Nephron (organoid): Measurements from ENCODE around the gene TAF4B.

Source experiments
- H3K27ac Mint-ChIP-seq, 3 experiments: 2 replicates each; pipeline ENCODE4 v1.8.0; 2020; ENCODE audit warnings: mixed read lengths in 3 of 3, mild to moderate bottlenecking in 2 of 3, moderate library complexity in 1 of 3
- H3K27me3 Mint-ChIP-seq: 2 replicates; pipeline ENCODE4 v1.8.0; 2021; ENCODE audit warnings: low read depth, mild to moderate bottlenecking, moderate library complexity, mixed read lengths
- H3K36me3 Mint-ChIP-seq: 2 replicates; pipeline ENCODE4 v1.8.0; 2020; ENCODE audit warnings: low read depth, mixed read lengths
- H3K4me1 Mint-ChIP-seq: 2 replicates; pipeline ENCODE4 v1.8.0; 2020; ENCODE audit warnings: mixed read lengths
- H3K4me3 Mint-ChIP-seq, 3 experiments: 2 replicates each; pipeline ENCODE4 v1.8.0; 2020; ENCODE audit warnings: mild to moderate bottlenecking in 3 of 3, mixed read lengths in 3 of 3, moderate library complexity in 2 of 3
- H3K9me3 Mint-ChIP-seq: 2 replicates; pipeline ENCODE4 v1.8.0; 2020; ENCODE audit warnings: mixed read lengths
- TF ChIP-seq, protein P1 (sequence below), 3 experiments: fragments of 200-600 bp; sonication (generic); IDR thresholded peaks; one replicate each; pipeline ENCODE4 v1.5.0; 2021; ENCODE audit warnings: antibody characterized with exemption in 3 of 3; ENCODE audit not compliant: unreplicated experiment in 3 of 3

The TAF4B gene

DNA sequence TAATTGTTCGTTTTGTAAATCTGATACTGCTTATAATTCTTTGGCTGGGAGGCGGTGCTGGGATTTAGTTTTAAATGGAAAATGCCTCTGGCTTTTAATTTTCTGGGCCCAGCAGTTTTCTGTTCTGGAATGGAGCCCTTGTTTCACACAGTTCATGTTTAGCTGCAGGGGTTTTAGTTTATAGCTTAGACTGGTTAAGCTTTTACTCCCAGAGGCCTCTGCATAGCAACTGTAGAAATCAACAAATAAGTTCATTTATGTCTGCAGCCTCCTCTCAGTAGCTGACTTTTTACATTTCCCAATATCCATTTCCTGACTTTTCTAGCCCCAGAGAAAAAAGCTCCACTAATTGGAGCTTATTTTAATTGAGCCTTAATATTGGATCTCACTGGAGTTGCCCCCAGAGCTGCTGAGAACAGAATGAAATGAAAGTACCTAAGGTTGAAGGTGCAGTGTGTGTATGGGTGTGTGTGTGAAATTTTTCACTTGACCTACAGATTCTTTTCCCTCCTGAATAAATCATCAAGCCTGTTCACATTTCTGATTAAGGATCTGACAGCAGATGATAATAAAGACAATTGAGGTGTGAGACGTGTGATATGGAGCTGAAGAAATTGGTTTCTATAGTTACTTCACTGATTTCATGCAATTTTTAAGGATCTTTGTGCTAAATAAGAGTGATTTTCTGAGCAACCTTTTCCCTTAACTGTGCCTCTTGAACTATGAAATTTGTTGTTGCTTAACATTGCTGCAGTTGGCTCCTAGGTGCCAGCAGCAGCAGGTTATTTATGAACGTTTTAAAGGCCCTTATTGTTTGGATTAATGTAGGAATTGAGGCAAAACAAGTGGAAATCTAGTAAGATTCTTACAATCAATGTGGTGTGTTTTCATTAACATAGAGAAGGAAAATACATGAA is 109.6 kb downstream of the TAF4B start:
- H3K27ac Mint-ChIP-seq: peak overlapping the region; percentile 87 to 95 (median 88)
- no peak overlapping the region for H3K4me3 Mint-ChIP-seq
- peaks cover 28% of the 10 kb centered on the region for H3K4me1 Mint-ChIP-seq
- H3K9me3 Mint-ChIP-seq: no peaks in the 10 kb centered on the region
- H3K27me3 Mint-ChIP-seq: no peaks in the 10 kb centered on the region
- TF ChIP-seq, protein P1, sequence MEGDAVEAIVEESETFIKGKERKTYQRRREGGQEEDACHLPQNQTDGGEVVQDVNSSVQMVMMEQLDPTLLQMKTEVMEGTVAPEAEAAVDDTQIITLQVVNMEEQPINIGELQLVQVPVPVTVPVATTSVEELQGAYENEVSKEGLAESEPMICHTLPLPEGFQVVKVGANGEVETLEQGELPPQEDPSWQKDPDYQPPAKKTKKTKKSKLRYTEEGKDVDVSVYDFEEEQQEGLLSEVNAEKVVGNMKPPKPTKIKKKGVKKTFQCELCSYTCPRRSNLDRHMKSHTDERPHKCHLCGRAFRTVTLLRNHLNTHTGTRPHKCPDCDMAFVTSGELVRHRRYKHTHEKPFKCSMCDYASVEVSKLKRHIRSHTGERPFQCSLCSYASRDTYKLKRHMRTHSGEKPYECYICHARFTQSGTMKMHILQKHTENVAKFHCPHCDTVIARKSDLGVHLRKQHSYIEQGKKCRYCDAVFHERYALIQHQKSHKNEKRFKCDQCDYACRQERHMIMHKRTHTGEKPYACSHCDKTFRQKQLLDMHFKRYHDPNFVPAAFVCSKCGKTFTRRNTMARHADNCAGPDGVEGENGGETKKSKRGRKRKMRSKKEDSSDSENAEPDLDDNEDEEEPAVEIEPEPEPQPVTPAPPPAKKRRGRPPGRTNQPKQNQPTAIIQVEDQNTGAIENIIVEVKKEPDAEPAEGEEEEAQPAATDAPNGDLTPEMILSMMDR (IDR thresholded peaks at IDR 0.05; ENCODE audit: unreplicated experiment in 3 of 3): no peak
- no peaks in the 10 kb centered on the region for H3K36me3 Mint-ChIP-seq

DNA sequence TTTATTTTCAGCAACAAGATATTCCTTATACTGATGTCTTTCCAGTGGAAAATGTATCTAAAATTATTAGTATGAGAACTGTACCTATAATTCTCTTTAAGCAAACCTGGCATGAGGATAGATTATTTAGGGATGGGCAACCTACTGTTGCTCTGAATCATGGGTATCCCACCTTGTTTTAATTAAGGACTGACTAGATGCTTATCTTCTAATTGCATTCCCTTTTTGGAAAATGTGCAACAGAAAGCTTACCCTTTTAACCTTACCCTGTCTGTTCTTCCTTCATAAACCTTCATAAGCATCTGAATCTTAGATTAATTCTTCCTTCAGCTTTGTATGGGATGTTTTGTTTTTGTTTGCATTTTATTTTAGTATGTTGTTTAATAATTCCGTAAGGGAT is 110.3 kb downstream of the TAF4B start:
- Mint-ChIP-seq H3K27ac (peak overlapping the region; percentile 87 to 95 (median 88)), H3K9me3 (no peaks in the 10 kb centered on the region), H3K4me3 (no peak overlapping the region), H3K27me3 (no peaks in the 10 kb centered on the region), H3K4me1 (peaks cover 28% of the 10 kb centered on the region), H3K36me3 (peaks cover 4% of the 10 kb centered on the region)
- TF ChIP-seq, protein P1 (IDR thresholded peaks at IDR 0.05; ENCODE audit: unreplicated experiment in 3 of 3): no peak

DNA sequence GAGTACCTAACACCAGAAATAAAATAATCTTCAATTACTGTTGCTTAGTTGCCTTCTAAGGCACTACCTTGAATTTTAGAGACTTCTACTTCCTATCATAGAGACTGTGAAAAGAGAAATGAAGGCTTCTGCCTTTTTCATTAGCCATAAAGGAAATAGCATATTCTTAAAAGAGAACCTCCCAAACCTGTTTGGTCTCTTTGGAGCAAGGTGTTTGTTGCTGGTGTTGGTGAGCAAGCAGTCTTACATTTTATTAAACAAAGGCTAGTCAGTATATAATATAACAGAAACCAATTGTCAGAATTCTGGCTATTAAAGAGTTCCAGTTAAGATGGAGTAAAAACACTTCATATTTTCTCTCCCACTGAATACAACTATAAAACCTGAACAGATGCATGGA is 116.4 kb downstream of the TAF4B start:
- Mint-ChIP-seq H3K27ac (peak overlapping the region in 1 of 3 experiments; percentile 70), H3K4me3 (no peak overlapping the region), H3K27me3 (peaks cover 3% of the 10 kb centered on the region), H3K9me3 (peaks cover 34% of the 10 kb centered on the region), H3K36me3 (peaks cover 42% of the 10 kb centered on the region), H3K4me1 (peaks cover 6% of the 10 kb centered on the region)
- TF ChIP-seq, protein P1 (IDR thresholded peaks at IDR 0.05; ENCODE audit: unreplicated experiment in 3 of 3): no peak

DNA sequence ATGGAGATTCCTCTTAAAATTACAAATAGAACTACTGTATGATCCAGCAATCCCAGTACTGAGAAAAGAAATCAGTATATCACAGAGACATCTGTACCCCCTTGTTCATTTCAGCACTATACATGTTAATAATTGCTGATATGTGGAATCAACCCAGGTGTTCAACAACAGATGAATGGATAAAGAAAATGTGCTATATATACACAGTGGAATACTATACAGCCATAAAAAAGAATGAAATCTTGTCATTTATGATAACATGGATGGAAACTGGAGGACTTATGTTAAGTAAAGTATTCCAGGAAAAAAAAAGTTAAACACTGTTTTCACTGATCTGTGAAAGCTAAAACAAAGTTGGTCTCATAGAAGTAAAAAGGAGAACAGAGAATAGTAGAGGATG is 124.7 kb downstream of the TAF4B start:
- Mint-ChIP-seq H3K27ac (no peak overlapping the region), H3K4me3 (no peak overlapping the region), H3K4me1 (no peaks in the 10 kb centered on the region)

DNA sequence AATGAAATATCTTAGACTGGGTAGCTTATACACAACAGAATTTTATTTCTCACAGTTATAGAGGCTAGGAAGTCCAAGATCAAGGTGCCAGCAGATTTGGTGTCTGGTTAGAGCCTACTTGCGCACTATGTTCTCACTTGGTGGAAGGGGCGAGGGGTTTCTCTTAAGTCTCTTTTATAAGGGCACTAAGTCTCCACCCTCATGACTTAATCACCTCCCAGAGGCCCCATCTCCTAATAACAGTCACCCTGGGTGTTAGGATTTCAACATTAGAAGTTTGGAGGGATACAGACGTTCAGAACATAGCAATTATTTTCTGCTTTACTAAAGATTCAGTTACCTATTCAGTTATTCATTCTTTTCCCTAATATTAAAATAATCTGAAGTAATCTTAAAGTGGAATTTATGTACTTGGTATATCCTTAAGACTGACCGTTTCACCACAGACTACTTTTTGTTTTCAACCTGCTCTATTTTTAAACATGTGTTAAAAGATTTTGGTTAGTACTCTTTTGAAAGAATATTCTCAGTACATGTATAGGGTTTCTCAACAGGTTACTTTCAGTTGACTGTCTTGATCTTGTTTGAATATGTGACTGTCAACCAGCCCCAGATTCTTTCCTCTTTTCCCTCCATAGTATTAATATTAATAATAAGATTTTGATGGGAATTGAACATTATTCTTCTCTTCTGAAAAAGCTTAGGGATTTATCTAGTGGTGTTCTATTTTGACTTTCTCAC is 130.0 kb downstream of the TAF4B start:
- no peaks in the 10 kb centered on the region for H3K9me3 Mint-ChIP-seq
- H3K27ac Mint-ChIP-seq: no peak overlapping the region
- H3K4me3 Mint-ChIP-seq: no peak overlapping the region
- peaks cover 3% of the 10 kb centered on the region for H3K36me3 Mint-ChIP-seq
- H3K4me1 Mint-ChIP-seq: no peaks in the 10 kb centered on the region
- no peaks in the 10 kb centered on the region for H3K27me3 Mint-ChIP-seq
- TF ChIP-seq, protein P1 (IDR thresholded peaks at IDR 0.05; ENCODE audit: unreplicated experiment in 3 of 3): no peak

More for the DNA sequence above, 124.7 kb downstream of the TAF4B start:
- TF ChIP-seq, protein P1 (IDR thresholded peaks at IDR 0.05; ENCODE audit: unreplicated experiment in 3 of 3): no peak
- Mint-ChIP-seq H3K36me3 (peaks cover 24% of the 10 kb centered on the region), H3K9me3 (peaks cover 28% of the 10 kb centered on the region), H3K27me3 (peaks cover 2% of the 10 kb centered on the region)
